Colonic mucosa (tissue), 4 donors: ENCODE results near the gene PRG2. TPM values are rescaled to one million over a fixed set of nuclear protein-coding genes. Genes with fewer than 3 reads are reported as not detected.
A peak's percentile ranks its signal among the peaks of the same experiment; 100 is the strongest.

Source experiments
- DNase-seq: peaks from one replicate; pipeline ENCODE4 v3.0.0-alpha.2; 2020
- H3K27ac ChIP-seq: fragments of 200-600 bp; one replicate; pipeline ENCODE4 v1.8.0; 2021
- H3K27me3 ChIP-seq: fragments of 200-600 bp; one replicate; pipeline ENCODE4 v1.8.0; 2021
- H3K36me3 ChIP-seq: fragments of 200-600 bp; one replicate; pipeline ENCODE4 v1.8.0; 2021
- H3K4me1 ChIP-seq: fragments of 200-600 bp; one replicate; pipeline ENCODE4 v1.8.0; 2021; ENCODE audit warnings: mild to moderate bottlenecking
- H3K4me3 ChIP-seq: fragments of 200-600 bp; one replicate; pipeline ENCODE4 v1.8.0; 2021
- H3K9ac ChIP-seq, 2 donors: one replicate each; pipeline ENCODE4 v1.7.0; 2013; ENCODE audit warnings: control low read depth in 2 of 2, low read depth in 2 of 2, low read length in 2 of 2
- H3K9me3 ChIP-seq: fragments of 200-600 bp; one replicate; pipeline ENCODE4 v1.8.0; 2021
- CTCF ChIP-seq: fragments of 200-600 bp; IDR thresholded peaks from one replicate; pipeline ENCODE4 v1.8.0; 2022; ENCODE audit warnings: antibody characterized with exemption, mild to moderate bottlenecking
- intact Hi-C: fragments of 100-400 bp; cut with DNase I; formaldehyde crosslinking; loops from one replicate; pipeline ENCODE4 v1.14.1; 2022
- total RNA-seq, 2 donors: library from RNA; stranded (reverse); fragmentation: NEBNext Ultra II Directional in 1 of 2; extraction: Animal tissue kit (Norgen Biotek cat#: 25700) in 1 of 2; gene quantifications; one replicate each; pipeline ENCODE4 v1.2.1, GENCODE V29; 2021
- donor health status: healthy.
- donor health status: DM: no; HTN: no; CAD: no.
- donor health status: DM: no; HTN: no; CAD: no.

PRG2 gene
- total RNA-seq, 2 donors from 2014 or later: not detected

GRCh38 chr11:57356268-57356667 lies 34.2 kb downstream of the PRG2 start:
- Histone ChIP-seq H3K4me1 (no peaks in the 10 kb centered on the region), H3K9ac (peak overlapping the region in 1 of 2 donors; percentile 24), H3K27me3 (no peaks in the 10 kb centered on the region), H3K9me3 (no peaks in the 10 kb centered on the region), H3K4me3 (no peak overlapping the region), H3K27ac (no peak overlapping the region), H3K36me3 (no peaks in the 10 kb centered on the region)
- TF ChIP-seq CTCF: no peak
- no peak for DNase-seq
- intact Hi-C loops: no loop called here

GRCh38 chr11:57354699-57355098 lies 35.8 kb downstream of the PRG2 start:
- intact Hi-C loops: no loop called here
- H3K27me3 ChIP-seq: no peaks in the 10 kb centered on the region
- no peak overlapping the region for H3K4me3 ChIP-seq
- H3K36me3 ChIP-seq: no peaks in the 10 kb centered on the region
- H3K9me3 ChIP-seq: no peaks in the 10 kb centered on the region
- no peak overlapping the region for H3K9ac ChIP-seq
- TF ChIP-seq CTCF: no peak
- DNase-seq: no peak
- no peak overlapping the region for H3K27ac ChIP-seq
- no peaks in the 10 kb centered on the region for H3K4me1 ChIP-seq

GRCh38 chr11:57353852-57354251 lies 36.6 kb downstream of the PRG2 start:
- H3K4me3 ChIP-seq: no peak overlapping the region
- no peak for DNase-seq
- H3K36me3 ChIP-seq: no peaks in the 10 kb centered on the region
- TF ChIP-seq CTCF: no peak
- H3K27me3 ChIP-seq: no peaks in the 10 kb centered on the region
- H3K27ac ChIP-seq: no peak overlapping the region
- intact Hi-C loops: no loop called here
- H3K9me3 ChIP-seq: no peaks in the 10 kb centered on the region
- no peaks in the 10 kb centered on the region for H3K4me1 ChIP-seq
- H3K9ac ChIP-seq: no peak overlapping the region

GRCh38 chr11:57353446-57353845 lies 37.0 kb downstream of the PRG2 start:
- no peak for DNase-seq
- Histone ChIP-seq H3K27me3 (no peaks in the 10 kb centered on the region), H3K36me3 (no peaks in the 10 kb centered on the region), H3K9ac (no peak overlapping the region), H3K9me3 (no peaks in the 10 kb centered on the region), H3K27ac (no peak overlapping the region), H3K4me3 (no peak overlapping the region), H3K4me1 (no peaks in the 10 kb centered on the region)
- TF ChIP-seq CTCF: no peak
- intact Hi-C loops: no loop called here

- no peak overlapping the region for H3K4me3 ChIP-seq
- TF ChIP-seq CTCF: no peak
- no peak overlapping the region for H3K9ac ChIP-seq
- intact Hi-C loops: no loop called here
- H3K27ac ChIP-seq: no peak overlapping the region
- no peaks in the 10 kb centered on the region for H3K9me3 ChIP-seq
- no peaks in the 10 kb centered on the region for H3K4me1 ChIP-seq
- DNase-seq: no peak
- no peaks in the 10 kb centered on the region for H3K36me3 ChIP-seq
- H3K27me3 ChIP-seq: no peaks in the 10 kb centered on the region
Observed at GRCh38 chr11:57353036-57353435, 37.4 kb downstream of the PRG2 start.
